Suprapubic skin (tissue), 4 donors: ENCODE data around the gene RASSF4.

Experiments
- EP300 ChIP-seq: sonication (generic); formaldehyde crosslinking; IDR thresholded peaks from one replicate; pipeline ENCODE4 v1.6.1; 2017; ENCODE audit warnings: antibody characterized with exemption
- POLR2A ChIP-seq, 2 donors: fragments of 450-650 bp; IDR thresholded peaks; one replicate each; pipeline ENCODE4 v1.6.1; 2017; ENCODE audit warnings: antibody characterized with exemption in 2 of 2, mild to moderate bottlenecking in 2 of 2, moderate library complexity in 2 of 2
- POLR2AphosphoS5 ChIP-seq, 3 donors: sonication (generic); formaldehyde crosslinking; IDR thresholded peaks; one replicate each; pipeline ENCODE4 v1.6.1; 2017; ENCODE audit warnings: antibody characterized with exemption in 3 of 3
- TF ChIP-seq, protein P1 (sequence below), 2 donors: fragments of 200-600 bp in 1 of 2; fragments of 450-650 bp in 1 of 2; sonication (generic) in 1 of 2; IDR thresholded peaks; one replicate each; pipeline ENCODE4 v1.5.1; 2016 to 2019; ENCODE audit warnings: antibody characterized with exemption in 2 of 2, mild to moderate bottlenecking in 1 of 2, moderate library complexity in 1 of 2

- TF ChIP-seq POLR2A (IDR thresholded peaks at IDR 0.05) (no peak), EP300 (no peak), POLR2AphosphoS5 (IDR thresholded peaks at IDR 0.05) (no peak)
- TF ChIP-seq, protein P1, sequence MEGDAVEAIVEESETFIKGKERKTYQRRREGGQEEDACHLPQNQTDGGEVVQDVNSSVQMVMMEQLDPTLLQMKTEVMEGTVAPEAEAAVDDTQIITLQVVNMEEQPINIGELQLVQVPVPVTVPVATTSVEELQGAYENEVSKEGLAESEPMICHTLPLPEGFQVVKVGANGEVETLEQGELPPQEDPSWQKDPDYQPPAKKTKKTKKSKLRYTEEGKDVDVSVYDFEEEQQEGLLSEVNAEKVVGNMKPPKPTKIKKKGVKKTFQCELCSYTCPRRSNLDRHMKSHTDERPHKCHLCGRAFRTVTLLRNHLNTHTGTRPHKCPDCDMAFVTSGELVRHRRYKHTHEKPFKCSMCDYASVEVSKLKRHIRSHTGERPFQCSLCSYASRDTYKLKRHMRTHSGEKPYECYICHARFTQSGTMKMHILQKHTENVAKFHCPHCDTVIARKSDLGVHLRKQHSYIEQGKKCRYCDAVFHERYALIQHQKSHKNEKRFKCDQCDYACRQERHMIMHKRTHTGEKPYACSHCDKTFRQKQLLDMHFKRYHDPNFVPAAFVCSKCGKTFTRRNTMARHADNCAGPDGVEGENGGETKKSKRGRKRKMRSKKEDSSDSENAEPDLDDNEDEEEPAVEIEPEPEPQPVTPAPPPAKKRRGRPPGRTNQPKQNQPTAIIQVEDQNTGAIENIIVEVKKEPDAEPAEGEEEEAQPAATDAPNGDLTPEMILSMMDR (IDR thresholded peaks at IDR 0.05): no peak
Measured at GRCh38 chr10:44950326-44951225, 9.0 kb upstream of the RASSF4 start.
